T-helper 22 cell (primary cell): Measurements from ENCODE around the gene NKD1.

Experiments
- DNase-seq: peaks from one replicate; pipeline ENCODE4 v3.0.0-alpha.2; 2020; ENCODE audit warnings: low read depth

The NKD1 gene

GRCh38 chr16:50630394-50631020 lies 82.3 kb downstream of the NKD1 start:
- DNase-seq = no peak

- DNase-seq = no peak
Measured at GRCh38 chr16:50631249-50631984, 83.2 kb downstream of the NKD1 start.

- no peak for DNase-seq
Measured at GRCh38 chr16:50631985-50632576, 83.9 kb downstream of the NKD1 start.

GRCh38 chr16:50632927-50633800 lies 85.0 kb downstream of the NKD1 start:
- no peak for DNase-seq

- DNase-seq = no peak
Measured at GRCh38 chr16:50634090-50634489, 85.9 kb downstream of the NKD1 start.

- no peak for DNase-seq
Measured at GRCh38 chr16:50634947-50635346, 86.8 kb downstream of the NKD1 start.

GRCh38 chr16:50635505-50636392 lies 87.6 kb downstream of the NKD1 start:
- DNase-seq = no peak

- DNase-seq = no peak
Measured at GRCh38 chr16:50636753-50637374, 88.7 kb downstream of the NKD1 start.

GRCh38 chr16:50637716-50638602 lies 89.8 kb downstream of the NKD1 start:
- DNase-seq = no peak

GRCh38 chr16:50638816-50639670 lies 90.8 kb downstream of the NKD1 start:
- no peak for DNase-seq

GRCh38 chr16:50640391-50640790 lies 92.2 kb downstream of the NKD1 start:
- no peak for DNase-seq

- no peak for DNase-seq
Measured at GRCh38 chr16:50640919-50641817, 93.0 kb downstream of the NKD1 start.

GRCh38 chr16:50641818-50642187 lies 93.6 kb downstream of the NKD1 start:
- no peak for DNase-seq

GRCh38 chr16:50642349-50642748 lies 94.2 kb downstream of the NKD1 start:
- DNase-seq = no peak

- DNase-seq = no peak
Measured at GRCh38 chr16:50643192-50643591, 95.0 kb downstream of the NKD1 start.

GRCh38 chr16:50644245-50644644 lies 96.0 kb downstream of the NKD1 start:
- no peak for DNase-seq

- DNase-seq = no peak
Measured at GRCh38 chr16:50644729-50645128, 96.5 kb downstream of the NKD1 start.
